GM13977 (cell line): ENCODE measurements around the gene R3HDML.
"Not testable (repeated sequence)": the region's sequence is repeated elsewhere in the genome, so short reads cannot be mapped to it uniquely, and the experiment has no call there.

Source experiments
- DNase-seq: peaks from one replicate; pipeline ENCODE4 v3.0.0; 2012; ENCODE audit warnings: low spot score
- in situ Hi-C: fragments of 300-500 bp; cut with MboI; formaldehyde crosslinking; loops from one replicate; pipeline ENCODE4 v1.12.0; 2022; ENCODE audit warnings: low sequenced_read_pairs, low pct_unique_long_range_greater_than_20kb, mixed read lengths, inconsistent platforms; ENCODE audit not compliant: unreplicated experiment
- TF ChIP-seq, protein P1 (sequence below): IDR thresholded peaks from 2 replicates; pipeline ENCODE4 v1.5.1; 2012; ENCODE audit warnings: mild to moderate bottlenecking, control low read depth; ENCODE audit not compliant: insufficient read depth; ENCODE audit errors: extremely low read depth, missing control alignments

Gene R3HDML, protein sequence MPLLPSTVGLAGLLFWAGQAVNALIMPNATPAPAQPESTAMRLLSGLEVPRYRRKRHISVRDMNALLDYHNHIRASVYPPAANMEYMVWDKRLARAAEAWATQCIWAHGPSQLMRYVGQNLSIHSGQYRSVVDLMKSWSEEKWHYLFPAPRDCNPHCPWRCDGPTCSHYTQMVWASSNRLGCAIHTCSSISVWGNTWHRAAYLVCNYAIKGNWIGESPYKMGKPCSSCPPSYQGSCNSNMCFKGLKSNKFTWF

DNA sequence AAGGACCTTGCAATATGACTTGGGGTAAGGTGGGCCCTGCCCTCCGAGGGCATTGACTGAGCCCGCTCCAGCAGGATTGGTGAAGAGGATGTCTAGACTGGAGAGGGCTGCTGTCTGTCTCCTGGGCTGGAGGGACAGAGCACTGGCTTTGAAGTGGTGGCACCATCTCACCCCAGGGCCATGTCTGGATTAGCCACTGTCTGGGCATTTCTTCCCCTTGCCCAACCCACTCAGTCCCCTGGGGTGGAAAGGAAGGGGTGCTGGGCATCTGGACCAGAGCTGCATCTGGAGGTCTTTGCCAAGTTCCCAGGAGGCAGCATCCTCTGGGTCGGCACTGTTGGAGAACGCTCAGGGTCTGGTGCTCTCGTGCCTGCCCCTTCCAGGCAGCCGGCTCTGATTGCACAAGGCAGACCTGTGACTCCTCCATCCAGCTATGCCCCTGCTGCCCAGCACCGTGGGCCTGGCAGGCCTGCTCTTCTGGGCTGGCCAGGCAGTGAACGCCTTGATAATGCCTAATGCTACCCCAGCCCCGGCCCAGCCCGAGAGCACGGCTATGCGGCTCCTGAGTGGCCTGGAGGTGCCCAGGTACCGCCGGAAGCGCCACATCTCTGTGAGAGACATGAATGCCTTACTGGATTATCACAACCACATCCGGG lies at the start of gene R3HDML:
TSS of gene R3HDML (plus strand) at position 319 of the 656 bp plus-strand sequence. CDS start at position 434, 115 bp downstream.
- TF ChIP-seq, protein P1, sequence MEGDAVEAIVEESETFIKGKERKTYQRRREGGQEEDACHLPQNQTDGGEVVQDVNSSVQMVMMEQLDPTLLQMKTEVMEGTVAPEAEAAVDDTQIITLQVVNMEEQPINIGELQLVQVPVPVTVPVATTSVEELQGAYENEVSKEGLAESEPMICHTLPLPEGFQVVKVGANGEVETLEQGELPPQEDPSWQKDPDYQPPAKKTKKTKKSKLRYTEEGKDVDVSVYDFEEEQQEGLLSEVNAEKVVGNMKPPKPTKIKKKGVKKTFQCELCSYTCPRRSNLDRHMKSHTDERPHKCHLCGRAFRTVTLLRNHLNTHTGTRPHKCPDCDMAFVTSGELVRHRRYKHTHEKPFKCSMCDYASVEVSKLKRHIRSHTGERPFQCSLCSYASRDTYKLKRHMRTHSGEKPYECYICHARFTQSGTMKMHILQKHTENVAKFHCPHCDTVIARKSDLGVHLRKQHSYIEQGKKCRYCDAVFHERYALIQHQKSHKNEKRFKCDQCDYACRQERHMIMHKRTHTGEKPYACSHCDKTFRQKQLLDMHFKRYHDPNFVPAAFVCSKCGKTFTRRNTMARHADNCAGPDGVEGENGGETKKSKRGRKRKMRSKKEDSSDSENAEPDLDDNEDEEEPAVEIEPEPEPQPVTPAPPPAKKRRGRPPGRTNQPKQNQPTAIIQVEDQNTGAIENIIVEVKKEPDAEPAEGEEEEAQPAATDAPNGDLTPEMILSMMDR: no peak
- no peak for DNase-seq
- in situ Hi-C loops: no loop called here

DNA sequence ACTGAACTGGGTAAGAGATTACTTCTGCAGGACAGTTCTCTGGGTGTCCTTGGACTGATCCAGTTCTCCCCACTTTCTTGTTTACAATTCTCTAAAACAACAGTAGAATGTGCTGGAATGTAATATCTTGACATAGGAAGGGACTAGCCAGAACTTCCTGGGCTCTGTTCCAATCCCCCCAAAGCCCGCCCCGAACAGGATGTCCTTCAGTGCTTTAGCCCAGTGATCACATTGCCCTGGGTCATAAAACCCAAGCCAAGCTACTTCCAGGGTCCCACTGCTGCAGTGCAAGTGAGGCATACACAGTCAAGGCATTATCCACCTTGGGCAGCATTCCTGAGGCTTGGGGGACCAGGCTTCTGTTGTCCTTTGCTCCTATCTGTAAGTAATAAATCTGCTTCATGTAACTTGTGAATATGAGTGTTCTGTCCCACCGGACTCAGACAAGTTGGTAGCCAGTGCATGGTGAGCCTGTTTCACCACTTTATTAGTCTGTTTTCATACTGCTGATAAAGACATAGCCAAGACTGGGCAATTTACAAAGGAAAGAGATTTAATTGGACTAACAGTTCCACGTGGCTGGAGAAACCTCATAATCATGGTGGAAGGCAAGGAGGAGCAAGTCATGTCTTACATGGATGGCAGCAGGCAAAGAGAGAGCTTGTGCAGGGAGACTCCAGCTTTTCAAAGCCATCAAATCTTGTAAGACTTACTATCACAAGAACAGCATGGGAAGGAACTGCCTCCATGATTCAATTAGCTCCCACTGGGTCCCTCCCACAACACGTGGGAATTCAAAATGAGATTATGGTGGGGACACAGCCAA lies 49.4 kb upstream of the R3HDML start:
- TF ChIP-seq, protein P1: no peak
- in situ Hi-C loops: no loop called here
- no peak for DNase-seq

- in situ Hi-C loops: no loop called here
- DNase-seq: no peak
- TF ChIP-seq, protein P1: no peak
Observed at GRCh38 chr20:44288252-44288651, 48.6 kb upstream of the R3HDML start.

DNA sequence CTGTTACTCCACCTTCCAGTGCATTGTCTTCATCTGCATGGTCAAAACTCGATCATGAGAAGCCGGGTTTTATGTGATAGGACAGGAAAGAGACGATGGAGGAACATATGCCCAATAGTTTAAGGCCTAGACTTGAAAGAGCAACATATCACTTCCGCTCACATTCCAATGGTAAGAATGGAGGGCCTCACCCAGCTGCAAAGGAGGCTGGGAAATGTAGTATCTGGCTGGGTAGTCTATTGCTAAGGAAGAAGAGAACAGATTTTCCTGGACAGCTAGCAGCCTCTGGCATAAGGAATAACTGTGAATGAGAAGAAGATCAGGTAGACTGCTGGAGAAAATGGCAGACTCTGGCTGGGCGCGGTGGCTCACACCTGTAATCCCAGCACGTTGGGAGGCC lies 45.1 kb upstream of the R3HDML start:
- TF ChIP-seq, protein P1: no peak
- no peak for DNase-seq
- in situ Hi-C loops: no loop called here

- in situ Hi-C loops: no loop called here
- TF ChIP-seq, protein P1: no peak
- no peak for DNase-seq
Observed at GRCh38 chr20:44296011-44296410, 40.8 kb upstream of the R3HDML start.

DNA sequence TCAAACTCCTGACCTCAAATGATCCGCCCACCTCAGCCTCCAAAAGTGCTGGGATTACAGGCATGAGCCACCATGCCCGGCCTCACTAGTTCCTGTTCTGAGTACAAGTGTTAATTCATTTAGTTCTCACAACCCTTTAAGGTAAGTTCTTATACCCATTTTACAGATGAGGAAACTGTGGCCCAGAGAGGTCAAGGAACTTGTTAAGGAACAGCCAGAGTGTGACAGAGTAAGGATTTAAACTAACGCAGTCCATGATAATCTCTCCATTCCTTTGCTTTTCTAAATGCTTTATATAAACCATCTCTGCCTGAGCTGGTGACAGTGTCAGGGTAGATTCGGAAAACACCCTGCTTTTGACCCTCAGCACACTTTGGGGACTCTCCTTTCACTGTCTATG lies 39.1 kb upstream of the R3HDML start:
- TF ChIP-seq, protein P1: no peak
- DNase-seq: no peak
- in situ Hi-C loops: no loop called here

DNA sequence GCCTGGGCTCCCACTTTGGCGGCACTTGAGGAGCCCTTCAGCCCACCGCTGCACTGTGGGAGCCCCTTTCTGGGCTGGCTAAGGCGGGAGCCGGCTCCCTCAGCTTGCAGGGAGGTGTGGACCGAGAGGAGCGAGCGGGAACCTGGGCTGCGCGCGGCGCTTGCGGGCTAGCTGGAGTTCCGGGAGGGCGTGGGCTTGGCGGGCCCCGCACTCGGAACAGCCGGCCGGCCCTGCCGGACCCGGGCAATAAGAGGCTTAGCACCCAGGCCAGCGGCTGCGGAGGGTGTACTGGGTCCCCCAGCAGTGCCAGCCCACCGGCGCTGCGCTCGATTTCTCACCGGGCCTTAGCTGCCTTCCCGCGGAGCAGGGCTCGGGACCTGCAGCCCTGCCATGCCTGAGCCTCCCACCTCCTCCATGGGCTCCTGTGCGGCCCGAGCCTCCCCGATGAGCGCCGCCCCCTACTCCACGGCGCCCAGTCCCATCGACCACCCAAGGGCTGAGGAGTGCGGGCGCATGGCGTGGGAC lies 37.8 kb upstream of the R3HDML start:
- in situ Hi-C loops, DNase-seq: not testable (repeated sequence)
